HEK293 (cell line): ENCODE results near the gene CELF1.

ENCODE experiments used
- CTCF ChIP-seq: fragments of 450-650 bp; formaldehyde crosslinking; IDR thresholded peaks from 2 replicates; pipeline ENCODE4 v1.5.1; 2016; ENCODE audit warnings: missing biosample characterization, missing genetic modification characterization
- ELK4 ChIP-seq: IDR thresholded peaks from 2 replicates; pipeline ENCODE4 v1.6.1; 2011; ENCODE audit warnings: mild to moderate bottlenecking, low read depth, low read length, borderline replicate concordance
- REST ChIP-seq: fragments of 450-650 bp; formaldehyde crosslinking; IDR thresholded peaks from 2 replicates; pipeline ENCODE4 v1.5.1; 2016; ENCODE audit warnings: missing biosample characterization, missing genetic modification characterization
- ZBTB7A ChIP-seq: fragments of 450-650 bp; formaldehyde crosslinking; IDR thresholded peaks from 2 replicates; pipeline ENCODE4 v1.5.1; 2016; ENCODE audit warnings: low read depth, missing biosample characterization, missing genetic modification characterization
- ZNF146 ChIP-seq: fragments of 450-650 bp; formaldehyde crosslinking; IDR thresholded peaks from 2 replicates; pipeline ENCODE4 v1.5.1; 2016; ENCODE audit warnings: missing biosample characterization, missing genetic modification characterization
- ZNF16 ChIP-seq: fragments of 450-650 bp; formaldehyde crosslinking; IDR thresholded peaks from 2 replicates; pipeline ENCODE4 v1.5.1; 2016; ENCODE audit warnings: low read depth, missing biosample characterization, missing genetic modification characterization
- ZNF24 ChIP-seq: fragments of 450-650 bp; formaldehyde crosslinking; IDR thresholded peaks from 2 replicates; pipeline ENCODE4 v1.5.1; 2016; ENCODE audit warnings: missing biosample characterization, missing genetic modification characterization
- ZNF394 ChIP-seq: fragments of 450-650 bp; formaldehyde crosslinking; IDR thresholded peaks from 2 replicates; pipeline ENCODE4 v1.5.1; 2016; ENCODE audit warnings: missing biosample characterization, missing genetic modification characterization, mild to moderate bottlenecking, moderate library complexity, borderline replicate concordance
- ZNF560 ChIP-seq: fragments of 450-650 bp; formaldehyde crosslinking; IDR thresholded peaks from 2 replicates; pipeline ENCODE4 v1.5.1; 2017; ENCODE audit warnings: missing biosample characterization, missing genetic modification characterization, borderline replicate concordance
- ZNF785 ChIP-seq: fragments of 450-650 bp; formaldehyde crosslinking; IDR thresholded peaks from 2 replicates; pipeline ENCODE4 v1.5.1; 2016; ENCODE audit warnings: missing biosample characterization, missing genetic modification characterization
- ZSCAN30 ChIP-seq: fragments of 450-650 bp; IDR thresholded peaks from 2 replicates; pipeline ENCODE4 v1.5.1; 2018; ENCODE audit warnings: missing biosample characterization, mild to moderate bottlenecking, missing genetic modification characterization, moderate library complexity

GRCh38 chr11:47589977-47590861 lies 37.3 kb upstream of the CELF1 start:
- TF ChIP-seq CTCF (tag by site-specific recombination) = no peak
- TF ChIP-seq REST (tag by site-specific recombination) = no peak
- no peak for TF ChIP-seq ZSCAN30
- no peak for TF ChIP-seq ZNF24
- no peak for TF ChIP-seq ZNF560 (tag by site-specific recombination)
- no peak for TF ChIP-seq ZNF394 (tag by site-specific recombination)
- no peak for TF ChIP-seq ZBTB7A (tag by site-specific recombination)
- no peak for TF ChIP-seq ZNF146 (tag by site-specific recombination)
- no peak for TF ChIP-seq ZNF16
- no peak for TF ChIP-seq ZNF785 (tag by site-specific recombination)
- no peak for TF ChIP-seq ELK4
